ENCODE data around the gene ICOSLG.
"Not testable (repeated sequence)": the region's sequence is repeated elsewhere in the genome, so short reads cannot be mapped to it uniquely, and the experiment has no call there.

Gene ICOSLG

DNA sequence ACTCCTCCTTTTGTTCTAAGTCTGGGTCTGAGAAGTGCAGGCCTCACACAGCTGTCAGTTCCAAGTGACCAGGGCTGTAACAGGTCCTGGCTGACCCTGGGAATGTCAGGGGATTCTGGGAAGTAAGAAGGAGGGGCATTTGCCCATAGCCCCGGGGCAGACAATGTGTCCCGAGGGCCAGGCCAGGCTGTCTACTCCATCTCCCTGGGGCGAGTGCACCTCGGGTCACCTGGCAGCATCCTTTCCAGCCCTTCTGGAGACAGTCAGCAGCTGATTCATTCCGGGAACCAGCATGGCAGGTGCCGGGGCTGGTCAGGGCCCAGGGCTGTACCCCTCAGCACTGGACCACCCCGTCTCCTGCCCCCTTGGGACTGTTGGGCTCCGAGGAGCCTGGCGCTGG, 13.1 kb downstream of the ICOSLG start:
- not testable (repeated sequence) for H3K4me3 ChIP-seq (ENCODE audit: low read depth, low read length)

- H3K4me3 ChIP-seq (ENCODE audit: low read depth, low read length): not testable (repeated sequence)
Observed at GRCh38 chr21:44225605-44226004, 15.1 kb downstream of the ICOSLG start.

- H3K4me3 ChIP-seq (ENCODE audit: low read depth, low read length): not testable (repeated sequence)
Observed at GRCh38 chr21:44223334-44223733, 17.4 kb downstream of the ICOSLG start.

- H3K4me3 ChIP-seq (ENCODE audit: low read depth, low read length): not testable (repeated sequence)
Observed at GRCh38 chr21:44220674-44221073, 20.1 kb downstream of the ICOSLG start.

DNA sequence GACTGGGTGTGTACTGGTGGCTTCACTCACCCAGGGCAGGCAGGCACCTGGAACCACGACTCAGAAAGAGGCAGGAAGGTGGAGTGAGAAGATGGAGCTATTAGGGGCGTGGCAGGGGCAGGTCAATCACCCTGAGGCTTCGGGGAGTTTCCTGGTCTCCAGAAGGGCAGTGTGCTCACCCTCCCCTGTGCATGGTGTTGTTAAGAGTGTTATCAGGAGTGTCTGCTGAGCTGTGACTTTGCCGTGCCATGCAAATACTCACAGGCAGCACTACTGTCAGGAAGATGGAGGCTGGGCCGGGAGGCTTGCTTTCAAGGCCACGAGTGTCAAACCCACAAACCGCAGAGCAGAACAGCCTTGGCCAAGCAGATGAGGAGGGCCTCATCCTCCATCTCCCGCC, 22.3 kb downstream of the ICOSLG start:
- H3K4me3 ChIP-seq (ENCODE audit: low read depth, low read length): not testable (repeated sequence)

GRCh38 chr21:44211978-44212377, 28.8 kb downstream of the ICOSLG start:
- H3K4me3 ChIP-seq (ENCODE audit: low read depth, low read length): not testable (repeated sequence)

DNA sequence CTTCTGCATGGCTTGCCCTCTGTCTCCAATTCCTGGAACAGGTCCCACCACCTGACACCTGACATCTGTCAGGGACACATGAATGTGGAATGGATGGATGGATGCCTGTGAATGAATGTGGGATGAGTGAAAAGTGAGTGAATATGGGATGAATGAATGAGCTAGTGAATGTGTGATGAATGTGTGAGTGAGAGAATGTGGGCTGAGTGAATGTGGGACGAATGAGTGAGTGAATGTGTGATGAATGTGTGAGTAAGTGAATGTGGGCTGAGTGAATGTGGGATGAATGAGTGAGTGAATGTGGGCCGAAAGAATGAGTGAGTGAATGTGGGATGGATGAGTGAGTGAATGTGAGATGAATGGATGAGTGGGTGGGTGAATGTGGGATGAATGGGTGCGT, 29.2 kb downstream of the ICOSLG start:
- H3K4me3 ChIP-seq (ENCODE audit: low read depth, low read length): not testable (repeated sequence)

GRCh38 chr21:44207860-44208646, 32.7 kb downstream of the ICOSLG start:
- not testable (repeated sequence) for H3K4me3 ChIP-seq (ENCODE audit: low read depth, low read length)

DNA sequence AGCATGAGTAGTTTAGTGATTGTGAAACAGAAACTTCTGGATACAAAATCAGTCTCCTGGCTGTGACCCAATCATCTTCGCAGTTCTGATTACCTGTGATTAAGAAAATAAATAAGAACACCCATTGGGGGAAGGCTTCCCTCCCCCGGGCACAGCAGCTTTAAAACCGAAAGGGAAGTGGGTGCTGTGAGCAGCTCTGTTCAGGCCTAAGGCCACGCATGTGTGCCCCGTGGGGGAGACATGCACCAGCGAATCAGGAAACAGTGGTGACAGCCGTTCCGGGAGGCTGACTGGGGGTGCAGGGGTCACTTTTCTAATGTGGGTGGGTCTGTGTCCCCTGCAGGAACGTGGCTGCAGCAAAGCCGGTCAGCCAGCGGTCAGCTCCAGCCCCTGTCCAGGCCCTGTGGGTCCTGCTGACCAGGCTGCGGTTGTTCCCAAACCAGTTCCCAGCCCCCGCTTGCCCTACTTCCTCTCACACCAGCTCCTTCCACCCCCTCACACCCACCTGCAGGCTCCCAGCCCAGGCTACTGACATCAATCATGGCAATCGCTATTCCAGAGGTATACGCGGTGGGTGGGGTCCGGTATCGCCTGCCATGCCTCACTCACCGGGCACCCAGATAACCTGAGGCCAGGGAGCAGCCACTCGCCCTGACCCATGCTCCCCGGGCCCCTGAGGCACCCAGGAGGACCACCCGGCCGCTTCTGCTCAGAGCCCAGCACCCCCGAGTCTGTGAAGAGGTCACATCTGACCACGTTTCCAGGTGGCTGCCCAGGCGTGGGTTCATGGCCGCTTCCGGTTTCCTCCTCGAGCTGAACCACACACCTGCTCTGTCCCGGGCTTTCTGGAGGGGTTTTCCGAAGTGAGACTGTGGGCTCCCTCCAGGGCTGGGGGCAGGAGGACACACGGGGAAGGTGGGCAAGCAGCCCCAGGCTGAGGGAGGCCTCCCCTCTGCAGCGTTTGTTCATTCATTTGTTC, 33.8 kb downstream of the ICOSLG start:
- H3K4me3 ChIP-seq (ENCODE audit: low read depth, low read length): not testable (repeated sequence)

GRCh38 chr21:44206187-44206586, 34.6 kb downstream of the ICOSLG start:
- H3K4me3 ChIP-seq (ENCODE audit: low read depth, low read length): not testable (repeated sequence)

- not testable (repeated sequence) for H3K4me3 ChIP-seq (ENCODE audit: low read depth, low read length)
Observed at GRCh38 chr21:44202590-44203299, 38.0 kb downstream of the ICOSLG start.

- H3K4me3 ChIP-seq (ENCODE audit: low read depth, low read length): not testable (repeated sequence)
Observed at GRCh38 chr21:44199997-44200396, 40.7 kb downstream of the ICOSLG start.

- no peak overlapping the region for H3K4me3 ChIP-seq (ENCODE audit: low read depth, low read length)
Observed at GRCh38 chr21:44199448-44199847, 41.3 kb downstream of the ICOSLG start.

DNA sequence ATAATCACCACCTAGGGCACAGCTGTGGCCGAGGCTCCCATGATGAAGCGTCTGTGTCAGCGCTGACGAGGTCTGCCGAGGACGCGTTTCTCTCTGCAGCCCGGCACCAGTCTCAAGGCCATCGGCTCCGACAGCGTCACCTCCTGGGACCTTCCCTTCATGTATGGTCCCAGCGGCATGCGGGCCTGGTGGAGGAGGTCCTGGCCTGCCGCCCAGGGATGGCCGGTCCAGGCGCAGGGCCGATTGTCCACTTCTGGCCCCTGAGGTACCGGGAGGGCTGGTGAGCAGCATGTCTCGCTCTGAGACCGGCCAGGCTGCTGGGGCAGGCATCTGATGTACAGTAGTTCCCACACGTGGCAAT, 43.6 kb downstream of the ICOSLG start:
- not testable (repeated sequence) for H3K4me3 ChIP-seq (ENCODE audit: low read depth, low read length)

DNA sequence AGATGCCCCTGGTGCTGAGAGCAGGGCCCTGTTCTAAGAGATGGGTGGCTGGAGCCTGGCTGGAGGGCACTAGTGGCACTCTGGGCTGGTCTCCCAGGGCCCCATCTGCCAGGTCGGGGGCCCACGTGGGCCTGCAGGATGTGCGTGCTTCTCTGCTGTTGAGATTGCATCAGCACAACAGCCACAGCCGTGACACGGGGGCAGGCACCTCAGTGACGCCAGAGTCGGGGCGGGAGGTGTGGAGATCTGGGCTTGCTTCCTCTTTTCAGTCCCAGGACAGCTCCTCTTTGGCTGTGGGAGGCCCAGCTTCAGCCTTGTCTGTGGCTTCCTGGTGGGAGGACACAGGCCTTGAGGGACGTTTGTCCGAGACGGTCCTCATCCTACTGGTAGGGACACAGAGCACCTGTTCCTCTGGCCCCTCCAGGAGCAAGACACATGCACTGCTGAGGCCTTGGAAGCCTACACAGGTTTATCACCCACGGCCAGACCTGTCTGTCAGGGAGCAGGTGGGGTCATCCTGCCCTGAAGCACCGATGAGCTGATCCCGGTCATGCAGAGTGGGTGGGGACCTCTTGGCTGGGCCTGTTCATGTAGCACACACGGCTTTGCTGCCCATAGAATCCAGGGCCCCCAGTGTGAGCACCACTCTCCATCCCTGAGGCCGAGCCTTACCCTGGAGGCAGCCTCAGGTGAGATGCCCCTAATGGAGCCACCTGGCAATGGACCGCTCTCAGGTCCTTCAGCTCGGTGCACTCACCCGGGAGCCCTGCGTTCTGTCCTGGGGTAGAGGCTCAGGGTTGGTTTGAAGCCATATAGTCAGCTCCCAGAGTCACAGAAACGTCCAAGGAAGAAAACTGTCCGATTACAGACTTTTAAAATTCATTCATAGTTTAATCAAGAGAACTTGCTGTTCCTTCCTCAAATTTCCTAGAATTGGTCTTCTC, 44.3 kb downstream of the ICOSLG start:
- H3K4me3 ChIP-seq (ENCODE audit: low read depth, low read length): not testable (repeated sequence)

DNA sequence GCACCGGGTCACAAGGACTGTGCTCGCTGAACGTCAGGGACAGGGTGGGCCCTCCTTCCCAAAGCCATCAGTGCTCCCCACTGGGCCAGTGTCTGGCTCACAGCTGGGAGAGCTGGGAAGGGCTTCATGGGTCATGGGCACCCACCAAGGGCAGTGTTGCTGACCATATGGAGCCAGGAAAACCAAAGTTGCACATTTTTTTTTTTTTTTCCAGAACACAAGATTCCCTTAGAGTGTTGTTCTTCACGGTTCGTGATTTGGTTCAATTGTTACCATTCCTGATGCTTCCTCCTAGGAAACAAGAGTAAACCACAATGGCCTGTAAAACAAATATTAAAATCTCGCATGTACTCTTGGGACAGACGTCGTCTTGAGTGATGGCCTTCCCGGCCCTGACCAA, 45.9 kb downstream of the ICOSLG start:
- H3K4me3 ChIP-seq (ENCODE audit: low read depth, low read length): not testable (repeated sequence)

DNA sequence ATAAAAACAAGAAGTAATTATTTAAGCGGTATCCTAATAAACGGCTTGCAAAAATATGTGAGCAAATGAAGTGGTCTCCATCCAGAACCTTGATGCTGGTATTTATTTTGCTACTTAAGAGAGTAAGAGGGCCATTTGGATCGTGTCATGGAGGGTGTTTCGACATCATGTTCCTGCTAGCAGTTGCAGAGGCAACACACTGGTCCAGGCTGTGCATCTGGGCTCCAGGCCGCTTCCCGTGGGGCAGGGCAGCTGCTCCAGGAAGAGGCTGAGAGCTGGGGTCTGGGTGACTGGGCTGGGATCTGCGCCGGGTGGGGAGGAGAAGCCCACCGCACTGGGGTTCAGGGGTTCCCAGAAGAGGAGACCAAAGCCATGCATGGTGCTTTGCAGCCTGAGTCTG, 46.3 kb downstream of the ICOSLG start:
- H3K4me3 ChIP-seq (ENCODE audit: low read depth, low read length): not testable (repeated sequence)

GRCh38 chr21:44193108-44193507, 47.6 kb downstream of the ICOSLG start:
- H3K4me3 ChIP-seq (ENCODE audit: low read depth, low read length): not testable (repeated sequence)

DNA sequence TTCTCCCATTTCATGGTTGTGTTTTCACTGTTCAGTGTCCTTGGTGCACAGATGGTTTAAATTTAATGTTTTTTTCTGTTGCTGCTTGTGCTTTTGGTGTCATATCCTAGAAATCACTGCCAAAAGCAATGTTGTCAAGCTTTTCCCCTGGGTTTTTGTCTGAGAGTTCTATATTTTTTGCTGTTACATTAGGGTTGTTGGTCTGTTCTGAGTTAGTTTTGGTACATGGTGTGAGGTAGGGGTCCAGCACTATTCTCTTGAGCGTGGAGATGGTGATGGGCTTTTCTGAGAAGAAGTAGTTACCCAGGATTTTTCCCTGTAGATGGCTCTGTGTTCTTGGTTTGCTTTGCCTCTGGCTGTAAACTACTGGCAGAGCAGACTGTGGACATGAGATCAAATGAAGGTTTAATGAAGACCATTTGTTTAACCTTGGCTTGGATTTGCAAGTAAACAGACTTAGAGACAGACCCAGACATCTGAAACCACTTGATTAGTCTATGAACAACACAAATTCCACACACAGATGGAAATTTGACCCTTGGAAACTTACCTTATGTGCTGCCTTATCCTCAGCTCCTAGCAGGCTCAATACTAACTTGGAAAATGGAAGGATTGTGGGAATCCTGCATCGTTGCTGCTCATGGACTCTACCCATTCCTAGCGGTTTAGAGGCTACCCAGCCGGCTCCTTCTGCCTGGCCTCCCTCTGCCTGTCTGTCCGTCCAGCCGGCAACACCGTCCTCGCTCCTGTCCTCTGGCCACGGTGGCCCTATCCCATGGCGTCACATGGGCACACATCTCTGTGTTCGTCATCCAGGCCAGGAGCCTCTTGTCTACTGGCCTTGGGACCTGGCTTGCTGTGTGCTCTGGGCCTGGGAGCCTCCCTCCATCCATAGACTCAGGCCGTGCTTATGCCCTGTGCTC, 50.1 kb downstream of the ICOSLG start:
- not testable (repeated sequence) for H3K4me3 ChIP-seq (ENCODE audit: low read depth, low read length)

All from iPS-11a (cell line).